Adipose tissue (tissue), 3 donors: ENCODE results near the gene TMIGD2. TPM values are rescaled to one million over a fixed set of nuclear protein-coding genes. Genes with fewer than 3 reads are reported as not detected.
"Not testable (repeated sequence)": the region's sequence is repeated elsewhere in the genome, so short reads cannot be mapped to it uniquely, and the experiment has no call there.

Experiments
- H3K27ac ChIP-seq: one replicate; pipeline ENCODE4 v1.5.1; 2013; ENCODE audit warnings: low read depth, low read length
- WGBS, 3 donors: extraction: QIAGEN DNeasy Blood & Tissue Kit; methylation state at CpG; one replicate each; pipeline ENCODE4 v1.1.7; 2013; 5-methylcytosine and 5-hydroxymethylcytosine counted together
- polyA plus RNA-seq, 3 donors: library from polyadenylated mRNA; stranded (reverse); fragments of 200-250 nt; gene quantifications; one replicate each; pipeline ENCODE4 v1.2.3, GENCODE V29; 2013
- donor health status: healthy with polysubstance abuse.
- donor health status: Bipolar disorder and iron deficiency.
- donor health status: healthy.

TMIGD2 gene
- 1 to 10 TPM in 1 of 3 donors, under 1 TPM in 2; 0.22 to 4.0 (median 0.59) TPM for polyA plus RNA-seq

- WGBS, 3 donors, result 30 to 64% (median 44%) methylated on average over 8 of the region's 8 CpGs
Observed at GRCh38 chr19:4302243-4302640, at the start of gene TMIGD2. TSS of gene TMIGD2 (minus strand) at chr19:4302389. CDS start at chr19:4302385, 4 bp downstream.

GRCh38 chr19:4350726-4351125 lies 48.5 kb upstream of the TMIGD2 start:
- no peak overlapping the region for H3K27ac ChIP-seq
- 95 to 97% (median 95%) methylated on average over 9 of the region's 9 CpGs for WGBS, 3 donors

More at GRCh38 chr19:4302243-4302640, at the start of gene TMIGD2:
- no peak within 1 kb of the TSS for H3K27ac ChIP-seq

GRCh38 chr19:4350111-4350510 lies 47.9 kb upstream of the TMIGD2 start:
- WGBS, 3 donors, result 86 to 94% (median 88%) methylated on average over 8 of the region's 8 CpGs
- H3K27ac ChIP-seq, result no peak overlapping the region

- not testable (repeated sequence) for H3K27ac ChIP-seq
- 93 to 96% (median 94%) methylated on average over 16 of the region's 16 CpGs for WGBS, 3 donors
Observed at GRCh38 chr19:4349225-4349624, 47.0 kb upstream of the TMIGD2 start.

GRCh38 chr19:4347521-4347920 lies 45.3 kb upstream of the TMIGD2 start:
- WGBS, 3 donors, result 71 to 75% (median 72%) methylated on average over 6 of the region's 6 CpGs
- no peak overlapping the region for H3K27ac ChIP-seq

GRCh38 chr19:4346020-4346383 lies 43.8 kb upstream of the TMIGD2 start:
- no peak overlapping the region for H3K27ac ChIP-seq
- WGBS, 3 donors, result 84 to 94% (median 88%) methylated on average over 6 of the region's 6 CpGs

GRCh38 chr19:4345342-4346019 lies 43.3 kb upstream of the TMIGD2 start:
- H3K27ac ChIP-seq, result no peak overlapping the region
- WGBS, 3 donors, result 43 to 91% (median 89%) methylated on average over 14 to 15 of the region's 15 CpGs

- H3K27ac ChIP-seq, result peak within 1 kb of the TSS; percentile 30
- WGBS, 3 donors, result 5 to 6% (median 6%) methylated on average over 59 to 101 of the region's 101 CpGs
Observed at GRCh38 chr19:4343370-4344307, 41.5 kb upstream of the TMIGD2 start, which contains the start of gene MPND. TSS of gene MPND (plus strand) at chr19:4343562. CDS start at chr19:4343594, 32 bp downstream.

GRCh38 chr19:4342615-4343369 lies 40.6 kb upstream of the TMIGD2 start:
- 0 to 1% (median 0%) methylated on average over 39 of the region's 39 CpGs for whole genome bisulfite sequencing, 3 donors

GRCh38 chr19:4342314-4342614 lies 40.1 kb upstream of the TMIGD2 start:
- H3K27ac ChIP-seq, result peak overlapping the region; percentile 30
- 1 to 3% (median 1%) methylated on average over 10 of the region's 10 CpGs for WGBS, 3 donors

More at GRCh38 chr19:4342615-4343369, 40.6 kb upstream of the TMIGD2 start:
- peak overlapping the region; percentile 30 for H3K27ac ChIP-seq

GRCh38 chr19:4338441-4339355 lies 36.5 kb upstream of the TMIGD2 start, which contains the start of gene STAP2:
TSS of gene STAP2 (minus strand) at chr19:4338827. CDS start at chr19:4338753, 74 bp downstream.
- 33 to 45% (median 40%) methylated on average over 27 of the region's 27 CpGs for WGBS, 3 donors
- no peak within 1 kb of the TSS for H3K27ac ChIP-seq

- H3K27ac ChIP-seq, result no peak overlapping the region
- WGBS, 3 donors, result 7 to 11% (median 9%) methylated on average over 14 of the region's 14 CpGs
Observed at GRCh38 chr19:4337906-4338440, 35.8 kb upstream of the TMIGD2 start.

- WGBS, 3 donors, result 96 to 97% (median 97%) methylated on average over 7 of the region's 7 CpGs
- H3K27ac ChIP-seq, result no peak overlapping the region
Observed at GRCh38 chr19:4334929-4335570, 32.9 kb upstream of the TMIGD2 start.

GRCh38 chr19:4329858-4330257 lies 27.7 kb upstream of the TMIGD2 start:
- no peak overlapping the region for H3K27ac ChIP-seq
- 94 to 97% (median 97%) methylated on average over 19 of the region's 19 CpGs for WGBS, 3 donors

- not testable (repeated sequence) for H3K27ac ChIP-seq
- WGBS, 3 donors, result 36 to 47% (median 44%) methylated on average over 35 of the region's 35 CpGs
Observed at GRCh38 chr19:4328991-4329681, 26.9 kb upstream of the TMIGD2 start.

- WGBS, 3 donors, result 2 to 4% (median 3%) methylated on average over 43 to 49 of the region's 49 CpGs
Observed at GRCh38 chr19:4328243-4328990, 26.2 kb upstream of the TMIGD2 start.

More at GRCh38 chr19:4328243-4328990, 26.2 kb upstream of the TMIGD2 start:
- no peak overlapping the region for H3K27ac ChIP-seq
